Bronchial epithelial cell (primary cell): Measurements from ENCODE around the gene GAS2L1. TPM values are rescaled to one million over a fixed set of nuclear protein-coding genes. Genes with fewer than 3 reads are reported as not detected.

ENCODE experiments used
- DNase-seq: peaks from one replicate; pipeline ENCODE4 v3.0.0-alpha.2; 2010; ENCODE audit warnings: low read depth
- FAIRE-seq: peaks from 2 replicates; lab custom pipeline; 2011; peaks lifted over from hg19 to GRCh38; lab: Jason Lieb, UNC
- H3K27me3 ChIP-seq: 2 replicates; pipeline ENCODE4 v1.5.1; 2011; ENCODE audit warnings: low read length; ENCODE audit not compliant: control insufficient read depth, insufficient read depth
- H3K36me3 ChIP-seq: 2 replicates; pipeline ENCODE4 v1.5.1; 2011; ENCODE audit warnings: low read length; ENCODE audit not compliant: control insufficient read depth, insufficient read depth
- H3K4me3 ChIP-seq: 2 replicates; pipeline ENCODE4 v1.5.1; 2011; ENCODE audit warnings: mild to moderate bottlenecking, low read depth, low read length, control low read depth
- CTCF ChIP-seq: IDR thresholded peaks from 2 replicates; pipeline ENCODE4 v1.5.1; 2011; ENCODE audit warnings: mild to moderate bottlenecking, moderate library complexity, low read length, control low read depth, inconsistent platforms; ENCODE audit not compliant: insufficient read depth, severe bottlenecking
- total RNA-seq: library from RNA; depleted of rRNA; stranded (reverse); fragments of >200 nt; gene quantifications from 2 replicates; pipeline ENCODE4 v1.2.1, GENCODE V29; 2014

The GAS2L1 gene
- total RNA-seq, 1 donor from 2014 or later: 5.3 TPM

- FAIRE-seq (no peak), DNase-seq (no peak)
- Histone ChIP-seq H3K27me3 (no peaks in the 10 kb centered on the region), H3K36me3 (peaks cover 29% of the 10 kb centered on the region), H3K4me3 (no peak overlapping the region)
- TF ChIP-seq CTCF: no peak
Observed at GRCh38 chr22:29284196-29284595, 22.3 kb upstream of the GAS2L1 start.

- TF ChIP-seq CTCF: no peak
- Histone ChIP-seq H3K27me3 (no peaks in the 10 kb centered on the region), H3K4me3 (no peak overlapping the region), H3K36me3 (peaks cover 31% of the 10 kb centered on the region)
- FAIRE-seq (no peak), DNase-seq (no peak)
Observed at GRCh38 chr22:29288837-29289236, 17.6 kb upstream of the GAS2L1 start.

GRCh38 chr22:29290061-29290460 lies 16.4 kb upstream of the GAS2L1 start:
- Histone ChIP-seq H3K4me3 (no peak overlapping the region), H3K27me3 (no peaks in the 10 kb centered on the region), H3K36me3 (peaks cover 25% of the 10 kb centered on the region)
- DNase-seq: no peak
- no peak for FAIRE-seq
- no peak for TF ChIP-seq CTCF

- Histone ChIP-seq H3K36me3 (peaks cover 27% of the 10 kb centered on the region), H3K27me3 (no peaks in the 10 kb centered on the region), H3K4me3 (no peak overlapping the region)
- TF ChIP-seq CTCF: no peak
- FAIRE-seq: no peak
- DNase-seq: no peak
Observed at GRCh38 chr22:29291215-29291614, 15.2 kb upstream of the GAS2L1 start.

- no peak overlapping the region for H3K4me3 ChIP-seq
- no peak for TF ChIP-seq CTCF
- H3K36me3 ChIP-seq: peaks cover 28% of the 10 kb centered on the region
- DNase-seq: no peak
- no peak for FAIRE-seq
- no peaks in the 10 kb centered on the region for H3K27me3 ChIP-seq
Observed at GRCh38 chr22:29292379-29292778, 14.1 kb upstream of the GAS2L1 start.

- no peak for TF ChIP-seq CTCF
- no peaks in the 10 kb centered on the region for H3K27me3 ChIP-seq
- DNase-seq (no peak), FAIRE-seq (no peak)
- no peak overlapping the region for H3K4me3 ChIP-seq
- peaks cover 26% of the 10 kb centered on the region for H3K36me3 ChIP-seq
Observed at GRCh38 chr22:29298641-29299040, 7.8 kb upstream of the GAS2L1 start.
